HepG2 (cell line): ENCODE data around the gene SUPT6H. TPM values are rescaled to one million over a fixed set of nuclear protein-coding genes. Genes with fewer than 3 reads are reported as not detected.
"Not testable (repeated sequence)": the region's sequence is repeated elsewhere in the genome, so short reads cannot be mapped to it uniquely, and the experiment has no call there.

Experiments used
- ATAC-seq: fragments of 200-7000 bp; cut with Tn5 transposase; 3 replicates; pipeline ENCODE4 v1.9.1; 2020; ENCODE audit warnings: mild to moderate bottlenecking, moderate library complexity
- BruUV-seq: library from RNA; stranded (reverse); fragments of 400-500 nt; replicated peaks from 2 replicates; lab custom pipeline; 2021; lab: Mats Ljungman, UMichigan
- CTCF ChIA-PET: fragments of 300-600 bp; formaldehyde crosslinking; extraction: SDS; loops from one replicate; lab custom pipeline; 2021; ENCODE audit warnings: low total read pairs, inconsistent platforms, low intra/inter-chr PET ratio; lab: Yijun Ruan, JAX
- POLR2A ChIA-PET: fragments of 350-600 bp; sonication (Branson Sonifier 250); formaldehyde crosslinking; loops from one replicate; lab custom pipeline; 2020; ENCODE audit warnings: antibody characterized with exemption, inconsistent platforms; lab: Yijun Ruan, JAX
- DNase-seq: peaks from one replicate; pipeline ENCODE4 v3.0.0-alpha.2; 2015; ENCODE audit warnings: low spot score
- FAIRE-seq: peaks from 3 replicates; lab custom pipeline; 2011; peaks lifted over from hg19 to GRCh38; lab: Jason Lieb, UNC
- H2AFZ ChIP-seq: one replicate; pipeline ENCODE4 v1.6.1; 2011; ENCODE audit warnings: low read length, inconsistent platforms
- H3K27ac ChIP-seq: fragments of 300-600 bp; 3 replicates; pipeline ENCODE4 v1.8.0; 2011; ENCODE audit warnings: mixed run types, mild to moderate bottlenecking, mixed read lengths, low read length, inconsistent platforms; ENCODE audit not compliant: insufficient read depth; ENCODE audit errors: extremely low read length
- H3K27me3 ChIP-seq, 2 experiments: fragments of 200-600 bp in 1 of 2; 2 replicates in 1 of 2; 3 replicates in 1 of 2; pipeline versions ENCODE4 v1.6.0 to v1.8.0; 2011; ENCODE audit warnings: low read length in 2 of 2, mild to moderate bottlenecking in 2 of 2, moderate library complexity in 2 of 2, inconsistent platforms in 1 of 2; ENCODE audit not compliant: insufficient read depth in 2 of 2, control insufficient read depth in 1 of 2
- H3K36me3 ChIP-seq, 2 experiments: fragments of 200-600 bp in 1 of 2; replicated peaks in 1 of 2; 2 replicates in 1 of 2; 3 replicates in 1 of 2; pipeline versions ENCODE4 v1.5.1 to v1.8.0; 2011; ENCODE audit warnings: low read length in 2 of 2, inconsistent platforms in 1 of 2; ENCODE audit not compliant: insufficient read depth in 2 of 2, control insufficient read depth in 1 of 2
- H3K4me1 ChIP-seq: 2 replicates; pipeline ENCODE4 v1.5.1; 2012; ENCODE audit warnings: low read length, inconsistent platforms; ENCODE audit not compliant: insufficient read depth
- H3K4me2 ChIP-seq: 2 replicates; pipeline ENCODE4 v1.6.0; 2011; ENCODE audit warnings: low read depth, low read length, inconsistent platforms
- H3K4me3 ChIP-seq, 3 experiments: fragments of 200-600 bp in 1 of 3; sonication (generic), shearing (Covaris generic) in 1 of 3; replicated peaks in 1 of 3; 2 replicates each; pipeline ENCODE4 v1.5.1; 2011 to 2016; ENCODE audit warnings: low read length in 3 of 3, inconsistent platforms in 2 of 3, low read depth in 2 of 3, mild to moderate bottlenecking in 2 of 3, control low read depth in 1 of 3, mixed read lengths in 1 of 3; ENCODE audit not compliant: insufficient read depth in 1 of 3
- H3K79me2 ChIP-seq: one replicate; pipeline ENCODE4 v1.6.1; 2011; ENCODE audit warnings: low read length, inconsistent platforms; ENCODE audit not compliant: insufficient read depth
- H3K9ac ChIP-seq: 2 replicates; pipeline ENCODE4 v1.6.0; 2011; ENCODE audit warnings: mild to moderate bottlenecking, low read depth, low read length, inconsistent platforms; ENCODE audit not compliant: insufficient read depth
- H3K9me3 ChIP-seq: 2 replicates; pipeline ENCODE4 v1.5.1; 2012; ENCODE audit warnings: mild to moderate bottlenecking, low read length
- H4K20me1 ChIP-seq: 2 replicates; pipeline ENCODE4 v1.6.0; 2011; ENCODE audit warnings: inconsistent platforms, mild to moderate bottlenecking, low read length, moderate library complexity; ENCODE audit not compliant: insufficient read depth
- POLR2AphosphoS2 ChIP-seq: IDR thresholded peaks from 2 replicates; pipeline ENCODE4 v1.6.1; 2011; ENCODE audit warnings: low read depth, low read length, improper control_type of control experiment
- POLR2AphosphoS5 ChIP-seq: IDR thresholded peaks from 2 replicates; pipeline ENCODE4 v1.6.1; 2012; ENCODE audit warnings: low read depth, low read length
- ZC3H4 ChIP-seq: sonication (generic); formaldehyde crosslinking; IDR thresholded peaks from 2 replicates; pipeline ENCODE4 v1.4.0; 2020; ENCODE audit warnings: missing genetic modification reagents, borderline replicate concordance
- ZFP90 ChIP-seq: sonication (generic); formaldehyde crosslinking; IDR thresholded peaks from 2 replicates; pipeline ENCODE4 v1.8.0; 2022; ENCODE audit warnings: missing genetic modification reagents, mild to moderate bottlenecking, inconsistent platforms, borderline replicate concordance
- ZNF740 ChIP-seq: sonication (generic); formaldehyde crosslinking; IDR thresholded peaks from 2 replicates; pipeline ENCODE4 v1.4.0; 2020; ENCODE audit warnings: missing genetic modification reagents
- WGBS: methylation state at CpG from one replicate; pipeline ENCODE4 v1.1.6; 2017; ENCODE audit warnings: low lambda C conversion rate; 5-methylcytosine and 5-hydroxymethylcytosine counted together
- in situ Hi-C: cut with HindIII; loops from 2 replicates; pipeline ENCODE4 v1.10.0; 2017; ENCODE audit warnings: low pct_unique_long_range_greater_than_20kb; ENCODE audit not compliant: extremely low pct_ligation_motif_present
- intact Hi-C: fragments of 100-400 bp; cut with micrococcal nuclease; formaldehyde crosslinking; loops from one replicate; pipeline ENCODE4 v1.10.0; 2022; ENCODE audit not compliant: unreplicated experiment
- polyA plus RNA-seq, 8 experiments: library from polyadenylated mRNA; depleted of rRNA in 3 of 8; stranded (reverse) in 7 of 8; unstranded in 1 of 8; fragments of >200 nt; fragmentation: Illumina TruSeq in 4 of 8; extraction: Trizol in 4 of 8; gene quantifications; 2 replicates each; pipeline versions ENCODE4 v1.2.1 to v1.2.3, GENCODE V29; 2011 to 2016; ENCODE audit warnings: low read depth in 4 of 8, missing spikeins in 1 of 8, mixed read lengths in 1 of 8; ENCODE audit not compliant: insufficient read depth in 1 of 8
- total RNA-seq, 5 experiments: library from RNA; depleted of rRNA; stranded (reverse); fragments of >200 nt; fragmentation: Illumina TruSeq; extraction: Trizol; gene quantifications; 2 replicates each; pipeline ENCODE4 v1.2.3, GENCODE V29; 2016; ENCODE audit warnings: low read depth in 1 of 5

Gene SUPT6H
- total and polyA plus RNA-seq, 2 of the 13 experiments (the other 11 are each of a cell fraction or from before 2014, with no cell fraction given), result 32.7 to 39.9 TPM

- H3K36me3 ChIP-seq, result peaks cover 8 to 38% of the 10 kb centered on the region in 2 experiments; a peak in 4 of 5 replicates
- H3K4me3 ChIP-seq, DNase-seq, BruUV-seq, H3K9me3 ChIP-seq, H3K27me3 ChIP-seq, FAIRE-seq, in situ Hi-C loops, H2AFZ ChIP-seq, ATAC-seq: not testable (repeated sequence)
- peaks cover 42% of the 10 kb centered on the region for H4K20me1 ChIP-seq
- peak overlapping the region; percentile 82 for H3K4me2 ChIP-seq
- TF ChIP-seq ZFP90 (0 out of 2 replicates have a peak, but pooled peaks have one; percentile 41), POLR2AphosphoS2 (0 out of 2 replicates have a peak, but pooled peaks have one; percentile 6), POLR2AphosphoS5 (0 out of 2 replicates have a peak, but pooled peaks have one; percentile 3), ZNF740 (0 out of 2 replicates have a peak, but pooled peaks have one; percentile 12), ZC3H4 (CRISPR knock-in tag) (peak; percentile 26; the same call in 1 of the 2 replicates)
- intact Hi-C loops, result loop anchor here (5.0 kb wide), 1 partner anchor 77 kb away; the partner anchor contains the start of gene BLTP2
- CTCF ChIA-PET, result interaction anchor here (1.2 kb wide), 1 partner anchor 26 kb away, joined by 3 read pairs; no protein-coding TSS in a partner anchor
- H3K9ac ChIP-seq, result 0 out of 2 replicates have a peak overlapping the region, but pooled peaks have one; percentile 9
- WGBS, result 92% methylated on average over 4 of the region's 4 CpGs
- H3K79me2 ChIP-seq, result peaks cover 40% of the 10 kb centered on the region
- POLR2A ChIA-PET, result interaction anchor here (2.0 to 8.7 kb wide), 5 partner anchors 12 to 228 kb away, joined by 9 to 590 read pairs (median 49); partner anchors contain the start of genes BLTP2, PHF12, PROCA1 and SDF2
- H3K27ac ChIP-seq, result peak overlapping the region; percentile 30
- H3K4me1 ChIP-seq, result peaks cover 55% of the 10 kb centered on the region
Observed at GRCh38 chr17:28723836-28724499, 62.0 kb downstream of the SUPT6H start.
